ENCODE measurements around the gene UNKL.

The UNKL gene

DNA sequence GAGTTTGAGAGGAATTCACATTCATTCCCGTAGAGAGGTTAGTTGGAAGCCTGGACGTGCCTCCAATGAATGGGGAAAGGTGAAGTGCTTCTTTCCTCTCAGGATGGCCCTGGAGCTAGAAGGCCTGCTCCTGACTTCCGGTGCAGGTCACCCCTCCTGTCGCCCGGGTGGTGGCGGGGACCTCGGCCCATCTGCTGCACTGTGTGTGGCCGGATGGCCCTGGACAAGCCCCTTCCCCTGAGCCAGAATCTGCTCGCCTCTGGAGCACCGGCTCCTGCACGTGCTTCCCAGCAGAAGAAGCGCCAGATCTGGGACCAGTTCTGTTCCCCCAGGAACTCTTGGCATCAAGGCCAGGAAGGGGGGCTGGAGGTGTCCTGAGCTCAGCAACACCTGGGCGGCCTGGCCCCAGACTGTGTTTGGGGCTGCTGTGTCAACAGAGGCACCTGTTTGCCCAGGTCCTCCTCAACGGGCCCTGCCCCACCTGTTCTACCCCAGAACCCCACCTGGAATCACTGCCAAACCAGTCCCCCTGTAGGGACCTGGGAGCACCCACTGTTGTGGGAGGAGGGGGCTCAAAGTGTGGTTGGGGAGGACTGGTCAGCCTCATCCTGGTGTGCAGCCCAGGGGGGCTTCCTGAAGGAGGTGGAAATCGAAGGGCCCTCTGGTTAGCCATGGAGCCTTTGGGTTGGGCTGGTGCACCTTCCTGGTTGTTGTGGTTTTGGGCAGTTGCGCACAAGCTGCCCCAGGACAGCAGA, 11.3 kb upstream of the UNKL start:
- Histone ChIP-seq H3K4me1 (ENCODE audit: control insufficient read depth, insufficient read depth, low read length) (peaks cover 15% of the 10 kb centered on the region), H3K36me3 (ENCODE audit: control insufficient read depth, insufficient read depth, low read length) (no peaks in the 10 kb centered on the region), H3K9me3 (ENCODE audit: control insufficient read depth, low read length) (no peaks in the 10 kb centered on the region), H3K9ac (ENCODE audit: low read length) (no peak overlapping the region), H3K4me3 (ENCODE audit: low read length) (no peak overlapping the region), H3K27me3 (ENCODE audit: control insufficient read depth, insufficient read depth, low read length) (peaks cover 12% of the 10 kb centered on the region)

DNA sequence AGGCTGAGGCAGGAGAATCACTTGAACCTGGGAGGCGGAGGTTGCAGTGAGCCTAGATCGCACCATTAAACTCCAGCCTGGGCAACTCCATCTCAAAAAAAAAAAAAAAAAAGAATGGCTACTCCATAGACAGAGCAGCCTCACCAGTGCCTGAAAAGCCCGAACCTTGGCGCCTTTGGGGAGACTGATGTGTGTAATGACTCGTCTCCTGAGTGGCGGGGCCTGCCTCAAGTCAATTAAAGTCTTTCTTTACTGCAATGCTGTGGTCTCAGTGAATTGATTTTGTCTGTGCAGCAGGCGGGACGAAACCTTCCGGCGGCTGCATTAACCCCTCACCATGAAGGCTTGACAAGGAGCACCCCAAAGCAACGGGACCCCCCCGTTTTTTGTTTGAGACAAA, 9.5 kb upstream of the UNKL start:
- Histone ChIP-seq H3K27me3 (ENCODE audit: control insufficient read depth, insufficient read depth, low read length) (peaks cover 4% of the 10 kb centered on the region), H3K4me1 (ENCODE audit: control insufficient read depth, insufficient read depth, low read length) (peaks cover 11% of the 10 kb centered on the region), H3K9ac (ENCODE audit: low read length) (no peak overlapping the region), H3K4me3 (ENCODE audit: low read length) (no peak overlapping the region), H3K9me3 (ENCODE audit: control insufficient read depth, low read length) (no peaks in the 10 kb centered on the region), H3K36me3 (ENCODE audit: control insufficient read depth, insufficient read depth, low read length) (no peaks in the 10 kb centered on the region)

DNA sequence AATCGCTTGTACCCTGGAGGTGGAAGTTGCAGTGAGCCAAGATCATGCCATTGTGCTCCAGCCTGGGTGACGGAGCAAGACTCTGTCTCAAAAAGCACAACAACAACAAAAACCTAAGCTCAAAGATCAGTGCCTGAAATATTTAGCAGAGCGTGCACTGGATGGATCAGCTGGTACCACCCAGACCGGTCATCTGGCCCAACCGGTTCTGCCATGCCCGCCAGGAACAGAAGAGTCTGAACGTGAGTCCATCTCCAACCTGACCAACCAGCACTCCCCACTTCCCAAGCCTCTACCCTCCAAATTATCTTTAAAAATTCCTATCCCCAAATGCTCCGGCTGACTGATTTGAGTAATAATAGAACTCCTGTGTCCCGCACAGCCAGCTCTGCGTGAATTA, 7.6 kb upstream of the UNKL start:
- no peak overlapping the region for H3K9ac ChIP-seq (ENCODE audit: low read length)
- no peaks in the 10 kb centered on the region for H3K36me3 ChIP-seq (ENCODE audit: control insufficient read depth, insufficient read depth, low read length)
- no peaks in the 10 kb centered on the region for H3K9me3 ChIP-seq (ENCODE audit: control insufficient read depth, low read length)
- H3K4me3 ChIP-seq (ENCODE audit: low read length): no peak overlapping the region
- H3K4me1 ChIP-seq (ENCODE audit: control insufficient read depth, insufficient read depth, low read length): peaks cover 7% of the 10 kb centered on the region
- H3K27me3 ChIP-seq (ENCODE audit: control insufficient read depth, insufficient read depth, low read length): no peaks in the 10 kb centered on the region

DNA sequence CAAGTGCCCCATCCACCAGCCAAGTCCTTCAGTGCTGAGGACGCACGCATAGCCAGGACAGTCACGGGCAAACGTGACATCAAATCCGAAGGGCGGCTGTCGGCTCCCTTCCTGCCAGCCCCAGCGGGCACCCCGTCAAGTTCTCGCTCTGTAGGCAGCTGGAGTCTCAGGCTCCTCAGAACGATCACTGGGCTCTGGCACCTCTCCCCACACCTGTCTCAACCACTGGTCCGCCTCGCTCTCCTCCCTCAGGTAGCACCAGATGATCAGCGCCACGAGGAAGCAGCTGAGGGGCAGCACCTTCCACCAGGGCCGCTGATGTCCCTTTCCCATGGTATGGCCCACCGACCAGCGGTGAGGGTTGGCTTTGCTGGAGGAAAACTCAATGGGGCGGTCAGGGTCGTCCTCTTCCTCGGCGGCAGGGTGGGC, 5.6 kb upstream of the UNKL start:
- no peaks in the 10 kb centered on the region for H3K36me3 ChIP-seq (ENCODE audit: control insufficient read depth, insufficient read depth, low read length)

DNA sequence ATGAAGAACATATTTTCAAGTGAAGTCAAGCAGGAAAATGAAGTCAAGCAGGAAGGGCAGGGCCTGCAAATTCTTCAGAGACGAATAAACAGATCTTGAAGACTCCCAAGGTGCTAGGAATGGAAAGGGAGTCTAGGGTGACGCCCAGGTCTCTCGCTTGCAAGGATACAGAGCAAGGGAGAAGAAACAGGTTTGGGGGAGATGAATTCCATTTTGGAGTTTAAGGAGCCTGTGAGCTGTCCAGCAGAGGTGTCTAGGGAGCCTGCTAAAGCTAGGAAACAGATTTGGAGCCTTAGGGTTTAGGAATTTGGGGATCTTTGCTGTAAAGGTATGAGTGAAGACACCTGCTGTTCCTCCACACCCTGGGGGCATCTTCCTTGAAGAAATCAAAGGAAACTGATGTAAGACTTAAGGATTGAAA, 2.0 kb upstream of the UNKL start:
- H3K4me1 ChIP-seq (ENCODE audit: control insufficient read depth, insufficient read depth, low read length): peaks cover 7% of the 10 kb centered on the region
- H3K4me3 ChIP-seq (ENCODE audit: low read length): no peak overlapping the region
- no peaks in the 10 kb centered on the region for H3K9me3 ChIP-seq (ENCODE audit: control insufficient read depth, low read length)
- H3K9ac ChIP-seq (ENCODE audit: low read length): no peak overlapping the region
- no peaks in the 10 kb centered on the region for H3K27me3 ChIP-seq (ENCODE audit: control insufficient read depth, insufficient read depth, low read length)
- no peaks in the 10 kb centered on the region for H3K36me3 ChIP-seq (ENCODE audit: control insufficient read depth, insufficient read depth, low read length)

More for the DNA sequence above, 5.6 kb upstream of the UNKL start:
- peaks cover 7% of the 10 kb centered on the region for H3K4me1 ChIP-seq (ENCODE audit: control insufficient read depth, insufficient read depth, low read length)
- peak overlapping the region; percentile 61 for H3K4me3 ChIP-seq (ENCODE audit: low read length)
- H3K9me3 ChIP-seq (ENCODE audit: control insufficient read depth, low read length): no peaks in the 10 kb centered on the region
- H3K9ac ChIP-seq (ENCODE audit: low read length): peak overlapping the region; percentile 89
- no peaks in the 10 kb centered on the region for H3K27me3 ChIP-seq (ENCODE audit: control insufficient read depth, insufficient read depth, low read length)

GRCh38 chr16:1413684-1414531, 596 bp downstream of the UNKL start:
- peak overlapping the region; percentile 80 for H3K9ac ChIP-seq (ENCODE audit: low read length)
- H3K36me3 ChIP-seq (ENCODE audit: control insufficient read depth, insufficient read depth, low read length): no peaks in the 10 kb centered on the region
- H3K9me3 ChIP-seq (ENCODE audit: control insufficient read depth, low read length): no peaks in the 10 kb centered on the region
- H3K27me3 ChIP-seq (ENCODE audit: control insufficient read depth, insufficient read depth, low read length): no peaks in the 10 kb centered on the region
- peak overlapping the region; percentile 56 for H3K4me3 ChIP-seq (ENCODE audit: low read length)
- no peaks in the 10 kb centered on the region for H3K4me1 ChIP-seq (ENCODE audit: control insufficient read depth, insufficient read depth, low read length)

DNA sequence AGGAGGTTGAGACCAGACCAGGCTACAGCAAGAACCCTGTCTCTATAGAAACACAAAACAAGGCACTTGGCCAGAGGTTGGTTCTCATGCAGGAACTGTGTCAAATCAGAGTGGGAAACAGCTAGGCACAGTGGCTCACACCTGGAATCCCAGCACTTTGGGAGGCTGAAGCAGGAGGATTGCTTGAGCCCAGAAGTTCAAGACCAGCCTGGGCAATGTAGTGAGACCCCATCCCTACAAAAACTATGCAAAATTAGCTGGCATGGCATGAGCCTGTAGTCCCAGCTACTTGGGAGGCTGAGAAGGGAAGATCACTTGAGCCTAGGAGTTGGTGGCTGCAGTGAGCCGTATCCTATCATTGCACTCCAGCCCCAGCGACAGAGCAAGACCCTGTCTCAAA, 1.7 kb downstream of the UNKL start:
- Histone ChIP-seq H3K9me3 (ENCODE audit: control insufficient read depth, low read length) (no peaks in the 10 kb centered on the region), H3K36me3 (ENCODE audit: control insufficient read depth, insufficient read depth, low read length) (no peaks in the 10 kb centered on the region), H3K4me3 (ENCODE audit: low read length) (no peak overlapping the region), H3K4me1 (ENCODE audit: control insufficient read depth, insufficient read depth, low read length) (peaks cover 4% of the 10 kb centered on the region), H3K9ac (ENCODE audit: low read length) (no peak overlapping the region), H3K27me3 (ENCODE audit: control insufficient read depth, insufficient read depth, low read length) (no peaks in the 10 kb centered on the region)

- peaks cover 4% of the 10 kb centered on the region for H3K4me1 ChIP-seq (ENCODE audit: control insufficient read depth, insufficient read depth, low read length)
- peak overlapping the region; percentile 46 for H3K4me3 ChIP-seq (ENCODE audit: low read length)
- H3K9me3 ChIP-seq (ENCODE audit: control insufficient read depth, low read length): no peaks in the 10 kb centered on the region
- H3K9ac ChIP-seq (ENCODE audit: low read length): no peak overlapping the region
- no peaks in the 10 kb centered on the region for H3K27me3 ChIP-seq (ENCODE audit: control insufficient read depth, insufficient read depth, low read length)
- H3K36me3 ChIP-seq (ENCODE audit: control insufficient read depth, insufficient read depth, low read length): no peaks in the 10 kb centered on the region
These were observed 6.2 kb downstream of the UNKL start for GRCh38 chr16:1408171-1408837.

DNA sequence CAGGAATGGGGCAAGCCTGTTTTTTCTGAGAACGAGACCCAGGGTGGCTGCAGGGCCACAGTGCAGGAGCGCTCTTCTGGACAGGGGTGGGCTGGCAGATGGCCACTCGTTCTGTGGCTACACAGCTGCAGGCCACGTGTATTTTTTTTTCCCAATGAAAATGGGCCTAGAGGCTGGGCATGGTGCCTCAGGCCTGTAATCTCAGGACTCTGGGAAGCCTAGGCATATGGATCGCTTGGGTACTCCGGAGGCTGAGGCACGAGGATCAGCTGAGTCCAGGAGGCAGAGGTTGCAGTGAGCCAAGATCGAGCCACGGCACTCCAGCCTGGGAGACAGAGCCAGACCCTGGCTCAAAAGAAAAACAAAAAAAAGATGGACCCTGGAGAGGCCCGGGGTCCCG, 6.8 kb downstream of the UNKL start:
- no peaks in the 10 kb centered on the region for H3K9me3 ChIP-seq (ENCODE audit: control insufficient read depth, low read length)
- no peaks in the 10 kb centered on the region for H3K36me3 ChIP-seq (ENCODE audit: control insufficient read depth, insufficient read depth, low read length)
- H3K9ac ChIP-seq (ENCODE audit: low read length): no peak overlapping the region
- peaks cover 4% of the 10 kb centered on the region for H3K4me1 ChIP-seq (ENCODE audit: control insufficient read depth, insufficient read depth, low read length)
- no peak overlapping the region for H3K4me3 ChIP-seq (ENCODE audit: low read length)
- no peaks in the 10 kb centered on the region for H3K27me3 ChIP-seq (ENCODE audit: control insufficient read depth, insufficient read depth, low read length)

GRCh38 chr16:1403733-1404132, 10.8 kb downstream of the UNKL start:
- no peaks in the 10 kb centered on the region for H3K27me3 ChIP-seq (ENCODE audit: control insufficient read depth, insufficient read depth, low read length)
- no peak overlapping the region for H3K4me3 ChIP-seq (ENCODE audit: low read length)
- no peaks in the 10 kb centered on the region for H3K36me3 ChIP-seq (ENCODE audit: control insufficient read depth, insufficient read depth, low read length)
- H3K9me3 ChIP-seq (ENCODE audit: control insufficient read depth, low read length): no peaks in the 10 kb centered on the region
- peaks cover 4% of the 10 kb centered on the region for H3K4me1 ChIP-seq (ENCODE audit: control insufficient read depth, insufficient read depth, low read length)
- H3K9ac ChIP-seq (ENCODE audit: low read length): no peak overlapping the region

GRCh38 chr16:1403036-1403435, 11.5 kb downstream of the UNKL start:
- Histone ChIP-seq H3K4me1 (ENCODE audit: control insufficient read depth, insufficient read depth, low read length) (no peaks in the 10 kb centered on the region), H3K4me3 (ENCODE audit: low read length) (no peak overlapping the region), H3K9me3 (ENCODE audit: control insufficient read depth, low read length) (no peaks in the 10 kb centered on the region), H3K27me3 (ENCODE audit: control insufficient read depth, insufficient read depth, low read length) (no peaks in the 10 kb centered on the region), H3K9ac (ENCODE audit: low read length) (no peak overlapping the region), H3K36me3 (ENCODE audit: control insufficient read depth, insufficient read depth, low read length) (no peaks in the 10 kb centered on the region)

DNA sequence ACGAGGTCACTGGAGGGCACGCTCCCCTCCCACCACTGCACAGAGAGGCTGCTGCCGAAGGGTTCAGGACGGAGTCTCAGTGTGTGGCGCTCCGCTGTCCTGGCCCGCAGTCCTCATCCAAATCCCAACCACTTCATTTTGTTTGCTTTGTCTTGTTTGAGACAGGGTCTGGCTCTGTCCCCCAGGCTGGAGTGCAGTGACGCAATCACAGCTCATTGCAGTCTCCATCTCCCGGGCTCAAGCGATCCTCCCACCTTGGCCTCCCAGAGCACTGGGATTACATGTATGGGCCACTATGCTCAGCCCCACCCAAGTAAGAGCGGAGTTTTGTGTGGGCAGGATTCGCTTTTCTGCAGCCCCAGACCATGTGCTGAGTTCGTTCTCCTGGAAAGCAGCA, 12.7 kb downstream of the UNKL start:
- Histone ChIP-seq H3K36me3 (ENCODE audit: control insufficient read depth, insufficient read depth, low read length) (no peaks in the 10 kb centered on the region), H3K9me3 (ENCODE audit: control insufficient read depth, low read length) (no peaks in the 10 kb centered on the region), H3K4me1 (ENCODE audit: control insufficient read depth, insufficient read depth, low read length) (no peaks in the 10 kb centered on the region), H3K4me3 (ENCODE audit: low read length) (no peak overlapping the region), H3K9ac (ENCODE audit: low read length) (no peak overlapping the region), H3K27me3 (ENCODE audit: control insufficient read depth, insufficient read depth, low read length) (no peaks in the 10 kb centered on the region)
